ENCODE data around the gene TADA2B. TPM values are rescaled to one million over a fixed set of nuclear protein-coding genes. Genes with fewer than 3 reads are reported as not detected.

The TADA2B gene
- total and polyA plus RNA-seq, 4 donors: 3.6 to 13.8 (median 12.6) TPM

GRCh38 chr4:7066493-7066892 lies 23.3 kb downstream of the TADA2B start:
- Histone ChIP-seq H3K9ac (ENCODE audit: low read depth in 1 of 2, low read length in 2 of 2) (peak overlapping the region in 1 of 2 donors; percentile 86), H3K27ac (ENCODE audit: low read depth in 1 of 2, low read length in 2 of 2) (no peak overlapping the region)
- 85% methylated on average over 4 of the region's 4 CpGs for WGBS

GRCh38 chr4:7067126-7067451 lies 23.9 kb downstream of the TADA2B start:
- TF ChIP-seq FOXA2 (IDR thresholded peaks at IDR 0.05) (no peak), JUND (IDR thresholded peaks at IDR 0.05) (no peak), YY1 (IDR thresholded peaks at IDR 0.05) (no peak), HNF4A (conservative IDR thresholded peaks at IDR 0.05) (peak; percentile 34 to 69), RXRA (IDR thresholded peaks at IDR 0.05) (peak; percentile 34 to 74), SP1 (IDR thresholded peaks at IDR 0.05) (peak; percentile 66), NR2F2 (IDR thresholded peaks at IDR 0.05) (peak; percentile 33), RAD21 (IDR thresholded peaks at IDR 0.05) (peak in 1 of 2 donors; percentile 43), TAF1 (conservative IDR thresholded peaks at IDR 0.05) (peak; percentile 42)
- peak overlapping the region; percentile 84 to 91 for H3K27ac ChIP-seq (ENCODE audit: low read depth in 1 of 2, low read length in 2 of 2)
- peaks cover 8 to 19% (median 15%) of the 10 kb centered on the region in 4 donors for H3K4me1 ChIP-seq (ENCODE audit: control insufficient read depth in 4 of 4, insufficient read depth in 4 of 4, low read length in 3 of 4)
- peak overlapping the region; percentile 75 to 96 (median 86) for H3K4me3 ChIP-seq (ENCODE audit: low read depth in 1 of 3, low read length in 3 of 3)
- under 1% methylated on average over 13 of the region's 13 CpGs for WGBS
- peak overlapping the region; percentile 68 to 86 for H3K9ac ChIP-seq (ENCODE audit: low read depth in 1 of 2, low read length in 2 of 2)
- no peaks in the 10 kb centered on the region for H3K27me3 ChIP-seq (ENCODE audit: control insufficient read depth in 4 of 4, insufficient read depth in 4 of 4, low read length in 3 of 4)
- peaks cover 2 to 20% (median 14%) of the 10 kb centered on the region in 4 donors for H3K36me3 ChIP-seq (ENCODE audit: control insufficient read depth in 4 of 4, insufficient read depth in 3 of 4, low read depth in 1 of 4, low read length in 3 of 4)
- no peak for DNase-seq (ENCODE audit: low spot score)
- H3K9me3 ChIP-seq (ENCODE audit: control insufficient read depth in 4 of 4, low read length in 3 of 4): no peaks in the 10 kb centered on the region

More at GRCh38 chr4:7066493-7066892, 23.3 kb downstream of the TADA2B start:
- Histone ChIP-seq H3K4me1 (ENCODE audit: control insufficient read depth in 4 of 4, insufficient read depth in 4 of 4, low read length in 3 of 4) (peaks cover 8 to 19% (median 15%) of the 10 kb centered on the region in 4 donors), H3K36me3 (ENCODE audit: control insufficient read depth in 4 of 4, insufficient read depth in 3 of 4, low read depth in 1 of 4, low read length in 3 of 4) (peaks cover 6 to 26% (median 20%) of the 10 kb centered on the region in 4 donors), H3K4me3 (ENCODE audit: low read depth in 1 of 3, low read length in 3 of 3) (no peak overlapping the region), H3K9me3 (ENCODE audit: control insufficient read depth in 4 of 4, low read length in 3 of 4) (no peaks in the 10 kb centered on the region), H3K27me3 (ENCODE audit: control insufficient read depth in 4 of 4, insufficient read depth in 4 of 4, low read length in 3 of 4) (no peaks in the 10 kb centered on the region)
- TF ChIP-seq GABPA (IDR thresholded peaks at IDR 0.05 in 1 of 2, conservative IDR thresholded peaks at IDR 0.05 in 1 of 2) (no peak), HNF4A (conservative IDR thresholded peaks at IDR 0.05) (no peak), RAD21 (IDR thresholded peaks at IDR 0.05) (no peak), HNF4G (IDR thresholded peaks at IDR 0.05) (no peak), FOXA2 (IDR thresholded peaks at IDR 0.05) (no peak)
- TF ChIP-seq, protein P1, sequence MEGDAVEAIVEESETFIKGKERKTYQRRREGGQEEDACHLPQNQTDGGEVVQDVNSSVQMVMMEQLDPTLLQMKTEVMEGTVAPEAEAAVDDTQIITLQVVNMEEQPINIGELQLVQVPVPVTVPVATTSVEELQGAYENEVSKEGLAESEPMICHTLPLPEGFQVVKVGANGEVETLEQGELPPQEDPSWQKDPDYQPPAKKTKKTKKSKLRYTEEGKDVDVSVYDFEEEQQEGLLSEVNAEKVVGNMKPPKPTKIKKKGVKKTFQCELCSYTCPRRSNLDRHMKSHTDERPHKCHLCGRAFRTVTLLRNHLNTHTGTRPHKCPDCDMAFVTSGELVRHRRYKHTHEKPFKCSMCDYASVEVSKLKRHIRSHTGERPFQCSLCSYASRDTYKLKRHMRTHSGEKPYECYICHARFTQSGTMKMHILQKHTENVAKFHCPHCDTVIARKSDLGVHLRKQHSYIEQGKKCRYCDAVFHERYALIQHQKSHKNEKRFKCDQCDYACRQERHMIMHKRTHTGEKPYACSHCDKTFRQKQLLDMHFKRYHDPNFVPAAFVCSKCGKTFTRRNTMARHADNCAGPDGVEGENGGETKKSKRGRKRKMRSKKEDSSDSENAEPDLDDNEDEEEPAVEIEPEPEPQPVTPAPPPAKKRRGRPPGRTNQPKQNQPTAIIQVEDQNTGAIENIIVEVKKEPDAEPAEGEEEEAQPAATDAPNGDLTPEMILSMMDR (IDR thresholded peaks at IDR 0.05; ENCODE audit: low read depth, low read length, missing input control): no peak
- no peak for DNase-seq (ENCODE audit: low spot score)

- H3K27me3 ChIP-seq (ENCODE audit: control insufficient read depth in 4 of 4, insufficient read depth in 4 of 4, low read length in 3 of 4): no peaks in the 10 kb centered on the region
- H3K4me1 ChIP-seq (ENCODE audit: control insufficient read depth in 4 of 4, insufficient read depth in 4 of 4, low read length in 3 of 4): peaks cover 8 to 19% (median 15%) of the 10 kb centered on the region in 4 donors
- no peaks in the 10 kb centered on the region for H3K9me3 ChIP-seq (ENCODE audit: control insufficient read depth in 4 of 4, low read length in 3 of 4)
- DNase-seq (ENCODE audit: low spot score): peak; percentile 100
- peak within 1 kb of the TSS; percentile 76 to 86 for H3K9ac ChIP-seq (ENCODE audit: low read depth in 1 of 2, low read length in 2 of 2)
- peaks cover 2 to 18% (median 13%) of the 10 kb centered on the region in 4 donors for H3K36me3 ChIP-seq (ENCODE audit: control insufficient read depth in 4 of 4, insufficient read depth in 3 of 4, low read depth in 1 of 4, low read length in 3 of 4)
- H3K27ac ChIP-seq (ENCODE audit: low read depth in 1 of 2, low read length in 2 of 2): peak within 1 kb of the TSS; percentile 84 to 91
- WGBS: under 1% methylated on average over 81 of the region's 81 CpGs
- H3K4me3 ChIP-seq (ENCODE audit: low read depth in 1 of 3, low read length in 3 of 3): peak within 1 kb of the TSS; percentile 75 to 96 (median 86)
- TF ChIP-seq SP1 (IDR thresholded peaks at IDR 0.05) (peak; percentile 97), EGR1 (IDR thresholded peaks at IDR 0.05; ENCODE audit: low read depth in 2 of 2) (no peak), GABPA (IDR thresholded peaks at IDR 0.05 in 1 of 2, conservative IDR thresholded peaks at IDR 0.05 in 1 of 2) (peak in 1 of 2 donors; percentile 67), HNF4G (IDR thresholded peaks at IDR 0.05) (no peak), RAD21 (IDR thresholded peaks at IDR 0.05) (peak in 1 of 2 donors; percentile 32), YY1 (IDR thresholded peaks at IDR 0.05) (peak; percentile 94), MAX (IDR thresholded peaks at IDR 0.05) (no peak), RXRA (IDR thresholded peaks at IDR 0.05) (peak; percentile 74 to 87), NR2F2 (IDR thresholded peaks at IDR 0.05) (peak; percentile 96), HNF4A (conservative IDR thresholded peaks at IDR 0.05) (peak; percentile 37 to 38), FOXA1 (IDR thresholded peaks at IDR 0.05) (peak; percentile 53), JUND (IDR thresholded peaks at IDR 0.05) (peak in 1 of 2 donors; percentile 12), ATF3 (IDR thresholded peaks at IDR 0.05) (no peak), TAF1 (conservative IDR thresholded peaks at IDR 0.05) (peak; percentile 90), REST (IDR thresholded peaks at IDR 0.05) (peak; percentile 84)
- TF ChIP-seq, protein P1 (IDR thresholded peaks at IDR 0.05; ENCODE audit: low read depth, low read length, missing input control): no peak
Measured at GRCh38 chr4:7067452-7068278, 24.5 kb downstream of the TADA2B start, which contains the start of gene GRPEL1. GRPEL1 (minus strand) TSS chr4:7068064; CDS start chr4:7068032, 32 bp downstream.
